ENCODE measurements around the gene EYA2. TPM values are rescaled to one million over a fixed set of nuclear protein-coding genes. Genes with fewer than 3 reads are reported as not detected.
A peak's percentile ranks its signal among the peaks of the same experiment; 100 is the strongest.

Gene EYA2
- total RNA-seq, 1 donor from 2014 or later: not detected

- H3K36me3 Mint-ChIP-seq (ENCODE audit: low read depth): no peaks in the 10 kb centered on the region
- H3K9me3 Mint-ChIP-seq: no peaks in the 10 kb centered on the region
- intact Hi-C loops (cut with micrococcal nuclease): no loop called here
- H3K4me1 Mint-ChIP-seq (ENCODE audit: low read depth): no peaks in the 10 kb centered on the region
- no peak overlapping the region for H3K27ac Mint-ChIP-seq
- DNase-seq (ENCODE audit: low spot score): no peak
- H3K4me3 Mint-ChIP-seq (ENCODE audit: low read depth): no peak overlapping the region
- peaks cover 8% of the 10 kb centered on the region for H3K27me3 Mint-ChIP-seq (ENCODE audit: low read depth)
Observed at GRCh38 chr20:46965477-46965876, 70.8 kb downstream of the EYA2 start.

- H3K9me3 Mint-ChIP-seq: no peaks in the 10 kb centered on the region
- peaks cover 15% of the 10 kb centered on the region for H3K27me3 Mint-ChIP-seq (ENCODE audit: low read depth)
- no peaks in the 10 kb centered on the region for H3K36me3 Mint-ChIP-seq (ENCODE audit: low read depth)
- no peak overlapping the region for H3K4me3 Mint-ChIP-seq (ENCODE audit: low read depth)
- intact Hi-C loops (cut with micrococcal nuclease): no loop called here
- no peak overlapping the region for H3K27ac Mint-ChIP-seq
- peaks cover 8% of the 10 kb centered on the region for H3K4me1 Mint-ChIP-seq (ENCODE audit: low read depth)
- DNase-seq (ENCODE audit: low spot score): no peak
Observed at GRCh38 chr20:46967646-46968045, 73.0 kb downstream of the EYA2 start.

GRCh38 chr20:46970937-46971630, 76.4 kb downstream of the EYA2 start:
- Mint-ChIP-seq H3K27me3 (ENCODE audit: low read depth) (peaks cover 28% of the 10 kb centered on the region), H3K9me3 (no peaks in the 10 kb centered on the region), H3K4me3 (ENCODE audit: low read depth) (no peak overlapping the region), H3K27ac (no peak overlapping the region), H3K4me1 (ENCODE audit: low read depth) (peaks cover 15% of the 10 kb centered on the region), H3K36me3 (ENCODE audit: low read depth) (no peaks in the 10 kb centered on the region)
- DNase-seq (ENCODE audit: low spot score): no peak
- intact Hi-C loops (cut with micrococcal nuclease): no loop called here

- DNase-seq (ENCODE audit: low spot score): no peak
- no peak overlapping the region for H3K27ac Mint-ChIP-seq
- no peaks in the 10 kb centered on the region for H3K9me3 Mint-ChIP-seq
- no peaks in the 10 kb centered on the region for H3K36me3 Mint-ChIP-seq (ENCODE audit: low read depth)
- peaks cover 39% of the 10 kb centered on the region for H3K27me3 Mint-ChIP-seq (ENCODE audit: low read depth)
- H3K4me3 Mint-ChIP-seq (ENCODE audit: low read depth): no peak overlapping the region
- intact Hi-C loops (cut with micrococcal nuclease): no loop called here
- peaks cover 15% of the 10 kb centered on the region for H3K4me1 Mint-ChIP-seq (ENCODE audit: low read depth)
Observed at GRCh38 chr20:46973766-46974165, 79.1 kb downstream of the EYA2 start.

- Mint-ChIP-seq H3K4me1 (ENCODE audit: low read depth) (peaks cover 20% of the 10 kb centered on the region), H3K9me3 (no peaks in the 10 kb centered on the region), H3K27me3 (ENCODE audit: low read depth) (peaks cover 41% of the 10 kb centered on the region), H3K36me3 (ENCODE audit: low read depth) (no peaks in the 10 kb centered on the region), H3K27ac (no peak overlapping the region), H3K4me3 (ENCODE audit: low read depth) (no peak overlapping the region)
- DNase-seq (ENCODE audit: low spot score): no peak
- intact Hi-C loops (cut with micrococcal nuclease): no loop called here
Observed at GRCh38 chr20:46974669-46975434, 80.2 kb downstream of the EYA2 start.

GRCh38 chr20:46975976-46976375, 81.3 kb downstream of the EYA2 start:
- DNase-seq (ENCODE audit: low spot score): no peak
- H3K9me3 Mint-ChIP-seq: no peaks in the 10 kb centered on the region
- H3K27me3 Mint-ChIP-seq (ENCODE audit: low read depth): peaks cover 42% of the 10 kb centered on the region
- no peaks in the 10 kb centered on the region for H3K36me3 Mint-ChIP-seq (ENCODE audit: low read depth)
- intact Hi-C loops (cut with micrococcal nuclease): no loop called here
- H3K4me3 Mint-ChIP-seq (ENCODE audit: low read depth): no peak overlapping the region
- H3K27ac Mint-ChIP-seq: no peak overlapping the region
- H3K4me1 Mint-ChIP-seq (ENCODE audit: low read depth): peaks cover 22% of the 10 kb centered on the region

- peaks cover 41% of the 10 kb centered on the region for H3K27me3 Mint-ChIP-seq (ENCODE audit: low read depth)
- no peak for DNase-seq (ENCODE audit: low spot score)
- H3K36me3 Mint-ChIP-seq (ENCODE audit: low read depth): no peaks in the 10 kb centered on the region
- H3K9me3 Mint-ChIP-seq: peaks cover under 1% of the 10 kb centered on the region
- H3K4me3 Mint-ChIP-seq (ENCODE audit: low read depth): no peak overlapping the region
- no peak overlapping the region for H3K27ac Mint-ChIP-seq
- intact Hi-C loops (cut with micrococcal nuclease): no loop called here
- H3K4me1 Mint-ChIP-seq (ENCODE audit: low read depth): peaks cover 17% of the 10 kb centered on the region
Observed at GRCh38 chr20:46977204-46977603, 82.6 kb downstream of the EYA2 start.

GRCh38 chr20:46977909-46978588, 83.4 kb downstream of the EYA2 start:
- intact Hi-C loops (cut with micrococcal nuclease): no loop called here
- Mint-ChIP-seq H3K9me3 (peaks cover 5% of the 10 kb centered on the region), H3K27ac (no peak overlapping the region), H3K36me3 (ENCODE audit: low read depth) (no peaks in the 10 kb centered on the region), H3K27me3 (ENCODE audit: low read depth) (peaks cover 40% of the 10 kb centered on the region), H3K4me1 (ENCODE audit: low read depth) (peaks cover 17% of the 10 kb centered on the region), H3K4me3 (ENCODE audit: low read depth) (no peak overlapping the region)
- no peak for DNase-seq (ENCODE audit: low spot score)

GRCh38 chr20:46978951-46979491, 84.4 kb downstream of the EYA2 start:
- intact Hi-C loops (cut with micrococcal nuclease): no loop called here
- Mint-ChIP-seq H3K4me3 (ENCODE audit: low read depth) (no peak overlapping the region), H3K9me3 (peaks cover 12% of the 10 kb centered on the region), H3K4me1 (ENCODE audit: low read depth) (peaks cover 17% of the 10 kb centered on the region), H3K27ac (no peak overlapping the region), H3K36me3 (ENCODE audit: low read depth) (no peaks in the 10 kb centered on the region), H3K27me3 (ENCODE audit: low read depth) (peaks cover 40% of the 10 kb centered on the region)
- no peak for DNase-seq (ENCODE audit: low spot score)

- intact Hi-C loops (cut with micrococcal nuclease): no loop called here
- Mint-ChIP-seq H3K9me3 (peaks cover 12% of the 10 kb centered on the region), H3K4me1 (ENCODE audit: low read depth) (peaks cover 15% of the 10 kb centered on the region), H3K27ac (no peak overlapping the region), H3K27me3 (ENCODE audit: low read depth) (peaks cover 45% of the 10 kb centered on the region), H3K36me3 (ENCODE audit: low read depth) (no peaks in the 10 kb centered on the region), H3K4me3 (ENCODE audit: low read depth) (peak overlapping the region; percentile 30)
- DNase-seq (ENCODE audit: low spot score): no peak
Observed at GRCh38 chr20:46979603-46980241, 85.1 kb downstream of the EYA2 start.

GRCh38 chr20:46981184-46981583, 86.5 kb downstream of the EYA2 start:
- peaks cover 10% of the 10 kb centered on the region for H3K4me1 Mint-ChIP-seq (ENCODE audit: low read depth)
- H3K27ac Mint-ChIP-seq: no peak overlapping the region
- peaks cover 51% of the 10 kb centered on the region for H3K27me3 Mint-ChIP-seq (ENCODE audit: low read depth)
- no peak for DNase-seq (ENCODE audit: low spot score)
- no peak overlapping the region for H3K4me3 Mint-ChIP-seq (ENCODE audit: low read depth)
- peaks cover 4% of the 10 kb centered on the region for H3K36me3 Mint-ChIP-seq (ENCODE audit: low read depth)
- peaks cover 12% of the 10 kb centered on the region for H3K9me3 Mint-ChIP-seq
- intact Hi-C loops (cut with micrococcal nuclease): no loop called here

GRCh38 chr20:46983466-46983865, 88.8 kb downstream of the EYA2 start:
- no peak for DNase-seq (ENCODE audit: low spot score)
- Mint-ChIP-seq H3K4me1 (ENCODE audit: low read depth) (peaks cover 14% of the 10 kb centered on the region), H3K27ac (no peak overlapping the region), H3K36me3 (ENCODE audit: low read depth) (peaks cover 4% of the 10 kb centered on the region), H3K4me3 (ENCODE audit: low read depth) (no peak overlapping the region), H3K27me3 (ENCODE audit: low read depth) (peaks cover 39% of the 10 kb centered on the region), H3K9me3 (peaks cover 12% of the 10 kb centered on the region)
- intact Hi-C loops (cut with micrococcal nuclease): no loop called here
